ENCODE measurements around the gene TMEM179B.

DNA sequence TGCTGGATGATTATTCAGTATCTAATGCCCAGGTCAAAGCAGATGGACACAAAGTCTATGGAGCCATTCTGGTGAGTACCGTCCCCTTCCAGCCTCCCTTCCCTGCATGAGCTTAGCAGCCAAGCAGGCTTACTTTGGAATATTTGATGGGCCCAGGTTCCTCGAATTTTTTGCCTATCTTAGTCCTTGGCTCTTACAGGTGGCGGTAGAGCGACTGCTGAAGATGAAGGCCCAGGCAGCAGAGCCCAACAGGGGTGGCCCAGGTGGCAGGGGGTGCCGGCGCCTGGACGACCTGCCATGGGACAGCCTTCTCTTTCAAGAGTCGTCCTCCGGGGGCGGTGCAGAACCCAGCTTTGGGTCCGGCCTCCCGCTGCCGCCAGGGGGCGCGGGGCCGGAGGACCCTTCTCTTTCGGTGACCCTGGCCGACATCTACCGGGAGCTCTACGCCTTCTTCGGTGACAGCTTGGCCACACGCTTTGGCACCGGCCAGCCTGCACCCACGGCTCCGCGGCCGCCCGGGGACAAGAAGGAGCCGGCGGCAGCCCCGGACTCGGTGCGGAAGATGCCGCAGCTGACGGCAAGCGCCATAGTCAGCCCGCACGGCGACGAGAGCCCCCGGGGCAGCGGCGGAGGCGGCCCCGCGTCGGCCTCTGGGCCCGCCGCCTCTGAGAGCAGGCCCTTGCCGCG is 741 bp upstream of the TMEM179B start:
- TF ChIP-seq, protein P1, sequence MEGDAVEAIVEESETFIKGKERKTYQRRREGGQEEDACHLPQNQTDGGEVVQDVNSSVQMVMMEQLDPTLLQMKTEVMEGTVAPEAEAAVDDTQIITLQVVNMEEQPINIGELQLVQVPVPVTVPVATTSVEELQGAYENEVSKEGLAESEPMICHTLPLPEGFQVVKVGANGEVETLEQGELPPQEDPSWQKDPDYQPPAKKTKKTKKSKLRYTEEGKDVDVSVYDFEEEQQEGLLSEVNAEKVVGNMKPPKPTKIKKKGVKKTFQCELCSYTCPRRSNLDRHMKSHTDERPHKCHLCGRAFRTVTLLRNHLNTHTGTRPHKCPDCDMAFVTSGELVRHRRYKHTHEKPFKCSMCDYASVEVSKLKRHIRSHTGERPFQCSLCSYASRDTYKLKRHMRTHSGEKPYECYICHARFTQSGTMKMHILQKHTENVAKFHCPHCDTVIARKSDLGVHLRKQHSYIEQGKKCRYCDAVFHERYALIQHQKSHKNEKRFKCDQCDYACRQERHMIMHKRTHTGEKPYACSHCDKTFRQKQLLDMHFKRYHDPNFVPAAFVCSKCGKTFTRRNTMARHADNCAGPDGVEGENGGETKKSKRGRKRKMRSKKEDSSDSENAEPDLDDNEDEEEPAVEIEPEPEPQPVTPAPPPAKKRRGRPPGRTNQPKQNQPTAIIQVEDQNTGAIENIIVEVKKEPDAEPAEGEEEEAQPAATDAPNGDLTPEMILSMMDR (IDR thresholded peaks at IDR 0.05; ENCODE audit: low read depth, low read length), result peak; percentile 92
- TF ChIP-seq EZH2phosphoT487 (IDR thresholded peaks at IDR 0.05; ENCODE audit: low read depth), result no peak

All from OCI-LY3 (cell line).